Amniotic stem cell (primary cell): Measurements from ENCODE around the gene JUN.
"Not testable (repeated sequence)": the region's sequence is repeated elsewhere in the genome, so short reads cannot be mapped to it uniquely, and the experiment has no call there.

Source experiments
- DNase-seq: peaks from one replicate; lab custom pipeline; 2025; lab: John Stamatoyannopoulos, UW

Gene JUN

DNA sequence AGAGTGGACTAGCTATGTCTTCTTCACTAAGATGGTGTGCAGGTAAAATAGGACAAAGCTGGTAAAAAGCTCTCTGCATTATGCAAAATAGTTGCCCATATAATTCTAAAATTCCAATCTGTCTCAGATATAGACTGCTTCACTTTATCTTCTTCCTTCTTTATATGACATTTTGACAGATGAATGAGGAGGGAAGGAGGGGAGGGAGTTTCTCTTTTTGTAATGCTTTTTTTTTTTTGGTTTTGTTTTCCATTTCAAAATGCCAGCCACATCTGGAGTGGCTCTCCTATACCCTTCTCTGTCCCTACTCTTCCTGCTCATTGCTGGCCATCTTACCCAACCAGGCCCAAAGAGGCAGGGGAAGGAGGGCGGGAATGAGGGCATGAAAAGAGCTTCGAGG lies 24.2 kb upstream of the JUN start:
- DNase-seq = no peak

DNA sequence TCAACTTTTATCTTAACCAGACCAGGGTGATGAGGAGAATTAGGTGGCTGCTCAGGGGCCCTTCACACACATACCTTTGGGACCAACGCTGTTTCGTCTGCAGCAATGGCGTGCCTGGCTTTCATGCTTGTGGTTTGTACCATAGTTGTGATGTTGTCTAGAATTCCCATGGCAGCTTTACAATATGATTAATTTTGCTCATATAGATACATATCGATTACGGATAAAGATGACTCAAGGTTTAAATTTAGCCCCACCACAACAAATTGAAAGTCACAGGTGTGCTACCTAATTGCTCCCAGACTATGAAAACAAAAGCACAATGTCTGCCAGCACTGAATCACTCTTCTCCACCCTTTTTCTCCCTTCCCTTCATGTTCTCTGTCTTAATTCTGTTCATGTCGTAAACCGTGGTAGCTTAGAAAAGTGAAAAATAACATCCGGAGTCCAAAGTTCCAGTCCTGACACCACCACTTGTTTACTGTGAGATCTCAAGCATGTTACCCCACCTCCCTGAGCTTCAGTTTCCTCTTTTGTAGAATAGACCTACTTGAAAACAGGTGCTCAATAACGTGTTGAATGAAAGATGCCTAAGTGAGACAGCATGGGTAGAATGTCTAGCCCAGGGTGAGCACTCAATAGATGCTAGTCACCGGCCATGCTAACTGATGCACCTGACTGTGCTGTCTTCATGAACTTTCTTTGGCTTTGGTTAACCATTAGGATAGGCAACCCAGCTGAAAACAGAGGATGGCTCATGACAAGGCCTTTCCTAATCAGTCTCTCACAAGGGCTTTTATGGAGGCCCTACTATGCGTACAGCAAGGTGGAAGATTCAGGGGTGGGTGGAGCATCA lies 22.1 kb upstream of the JUN start:
- DNase-seq = no peak

DNA sequence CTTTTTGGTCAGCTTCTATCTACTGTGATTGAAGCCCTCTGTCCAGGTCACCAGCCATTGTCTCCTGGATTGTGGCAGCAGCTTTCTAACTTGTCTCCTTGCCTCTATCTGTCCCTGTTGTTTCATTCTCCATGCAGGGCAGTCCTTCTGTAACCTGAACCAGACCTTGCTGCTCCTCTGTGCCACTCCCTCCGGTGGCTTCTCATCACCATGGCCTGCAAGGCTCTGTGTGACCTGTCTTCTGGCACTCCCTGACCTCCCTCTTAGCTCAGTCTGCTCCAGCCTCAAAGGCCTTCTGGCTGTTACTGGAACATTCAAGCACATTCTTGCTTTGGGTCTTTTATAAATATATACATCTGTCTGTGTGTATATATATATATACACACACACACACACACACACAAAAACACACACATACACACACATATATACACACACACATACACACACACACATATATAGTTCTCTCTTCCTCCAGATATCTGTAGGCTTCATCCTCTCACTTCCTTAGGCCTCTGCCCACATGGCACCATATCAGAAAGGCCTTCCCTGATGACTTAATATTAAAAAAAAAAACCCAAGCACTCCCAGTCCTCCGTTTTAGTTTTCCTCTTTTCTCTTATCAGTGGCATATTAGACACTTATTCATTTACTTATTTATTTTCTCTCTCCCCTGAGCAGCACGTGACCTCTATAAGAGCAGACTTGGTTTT lies 21.2 kb upstream of the JUN start:
- DNase-seq = no peak

DNA sequence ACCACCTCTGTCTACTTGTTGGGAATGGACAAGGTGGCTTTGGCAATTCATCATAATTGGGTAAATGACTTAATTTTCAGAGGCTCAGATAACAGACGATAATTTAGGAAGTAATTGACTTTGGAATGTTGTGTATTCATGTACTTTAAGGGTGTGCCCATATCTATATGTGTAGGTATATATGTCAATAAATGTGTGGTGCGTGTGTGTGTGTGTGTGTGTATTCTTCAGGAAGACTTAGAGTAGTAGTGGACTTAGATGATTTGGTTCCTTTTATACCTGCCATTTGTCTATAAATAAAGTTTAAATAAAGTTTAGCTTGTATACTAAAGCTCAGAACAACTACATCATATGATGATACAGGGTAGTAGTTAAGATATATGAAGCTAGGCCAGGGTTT lies 20.0 kb upstream of the JUN start:
- no peak for DNase-seq

DNA sequence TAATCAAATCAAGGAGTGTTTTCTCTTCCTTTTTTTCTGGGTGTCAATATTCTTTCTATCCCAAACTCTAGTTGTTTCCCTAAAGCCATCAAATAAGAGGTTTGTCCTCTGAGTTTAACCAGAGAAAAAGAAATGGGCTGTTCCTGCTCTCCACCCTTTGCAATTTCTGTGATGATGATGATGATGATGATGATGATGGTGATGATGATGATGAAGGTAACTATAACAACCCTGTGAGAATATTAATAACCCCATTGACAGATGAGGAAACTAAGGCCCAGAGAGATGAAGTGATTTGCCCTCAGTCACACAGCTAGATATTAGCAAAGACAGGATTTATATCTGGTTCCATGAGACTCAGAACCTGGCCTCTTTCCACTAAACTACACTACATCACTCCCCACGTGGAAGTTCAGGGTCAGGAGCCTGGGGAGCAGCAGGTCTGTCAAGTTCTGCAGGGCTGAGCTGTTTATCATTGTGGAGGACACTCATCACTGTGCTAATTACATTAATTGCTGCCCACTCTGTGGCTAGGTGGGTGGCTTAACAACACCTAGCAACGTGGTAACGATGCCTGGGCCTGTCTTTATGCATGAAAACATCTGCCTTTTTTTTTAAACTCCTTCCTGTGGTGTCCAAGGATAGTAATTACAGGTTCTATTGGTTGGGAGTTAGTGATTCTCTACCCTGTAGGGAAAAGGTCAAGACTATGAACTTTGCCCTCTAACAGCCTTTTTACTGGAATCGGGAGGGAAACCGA lies 19.0 kb upstream of the JUN start:
- no peak for DNase-seq

DNA sequence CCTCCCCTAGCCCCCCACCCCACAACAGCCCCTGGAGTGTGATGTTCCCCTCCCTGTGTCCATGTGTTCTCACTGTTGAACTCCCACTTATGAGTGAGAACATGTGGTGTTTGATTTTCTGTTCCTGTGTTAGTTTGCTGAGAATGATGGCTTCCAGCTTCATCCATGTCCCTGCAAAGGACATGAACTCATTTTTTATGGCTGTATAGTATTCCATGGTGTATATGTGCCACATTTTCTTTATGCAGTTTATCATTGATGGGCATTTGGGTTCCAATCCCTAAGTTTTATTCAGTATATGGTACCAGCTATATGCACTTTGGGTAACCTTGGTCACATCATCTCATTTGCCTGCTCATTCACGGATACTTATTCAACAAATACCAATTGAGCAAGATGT lies 17.4 kb upstream of the JUN start:
- not testable (repeated sequence) for DNase-seq

DNA sequence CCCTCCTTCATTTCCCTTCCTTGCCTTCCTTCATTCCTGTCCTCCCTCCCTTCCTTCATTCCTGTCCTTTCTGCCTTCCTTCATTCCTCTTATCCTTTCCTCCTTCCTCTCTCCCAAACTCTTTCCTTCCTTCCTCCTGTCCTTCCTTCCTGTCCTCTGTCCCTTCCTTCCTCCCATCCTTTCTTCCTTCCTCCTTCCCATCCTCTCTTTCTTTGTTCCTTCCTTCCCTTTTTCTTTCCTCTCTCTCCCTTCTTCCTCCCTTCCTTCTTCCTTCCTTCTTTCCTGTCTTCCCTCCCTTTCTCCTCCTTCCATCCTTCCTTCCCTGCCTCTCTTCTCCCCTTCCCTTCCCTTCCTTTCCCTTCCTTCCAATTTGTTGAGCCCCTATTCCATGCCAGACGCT lies 15.8 kb upstream of the JUN start:
- DNase-seq = no peak

DNA sequence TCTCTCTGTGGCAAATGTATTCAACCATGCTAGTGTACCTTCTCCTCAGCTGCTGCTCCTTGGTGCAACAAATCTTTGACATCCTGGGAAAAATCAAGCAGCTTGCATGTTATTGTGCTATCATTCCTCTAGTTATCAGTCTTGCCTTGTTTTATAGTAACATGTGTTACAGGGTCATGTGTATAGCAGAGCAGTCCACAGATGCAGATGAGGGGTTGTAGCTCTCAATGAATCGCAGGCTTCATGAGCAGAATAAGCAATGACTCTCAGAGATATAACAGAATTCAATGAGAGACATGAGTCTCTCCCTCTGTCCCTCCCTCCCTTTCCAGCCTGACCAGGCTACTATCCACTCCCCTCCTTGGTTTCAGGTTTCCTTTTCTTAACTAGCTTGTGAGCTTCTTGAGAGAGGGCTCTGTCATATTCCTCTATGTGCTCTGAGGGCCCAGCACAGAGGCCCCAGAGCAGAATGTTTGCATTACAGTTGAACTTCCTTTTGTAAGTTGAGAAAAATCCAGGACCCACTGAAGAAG lies 15.1 kb upstream of the JUN start:
- no peak for DNase-seq

DNA sequence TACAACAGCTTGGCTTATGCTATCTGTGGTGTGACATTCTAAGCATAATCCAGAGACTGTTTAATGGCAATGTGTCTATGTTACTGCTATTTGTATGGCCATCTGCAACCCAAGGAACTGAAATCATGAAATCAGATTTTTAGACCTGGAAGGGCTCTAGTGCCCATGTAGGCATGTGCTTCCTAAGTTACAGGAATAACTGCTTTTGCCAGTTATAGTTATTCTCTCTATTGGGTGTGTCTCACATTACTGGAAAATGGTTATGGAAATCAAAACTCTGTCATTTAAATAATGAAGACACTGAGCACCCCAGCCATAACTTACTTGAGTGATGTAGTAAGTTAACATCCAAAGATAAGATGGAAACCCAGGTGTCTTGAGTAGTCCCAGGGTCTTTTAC lies 12.6 kb upstream of the JUN start:
- DNase-seq = no peak

DNA sequence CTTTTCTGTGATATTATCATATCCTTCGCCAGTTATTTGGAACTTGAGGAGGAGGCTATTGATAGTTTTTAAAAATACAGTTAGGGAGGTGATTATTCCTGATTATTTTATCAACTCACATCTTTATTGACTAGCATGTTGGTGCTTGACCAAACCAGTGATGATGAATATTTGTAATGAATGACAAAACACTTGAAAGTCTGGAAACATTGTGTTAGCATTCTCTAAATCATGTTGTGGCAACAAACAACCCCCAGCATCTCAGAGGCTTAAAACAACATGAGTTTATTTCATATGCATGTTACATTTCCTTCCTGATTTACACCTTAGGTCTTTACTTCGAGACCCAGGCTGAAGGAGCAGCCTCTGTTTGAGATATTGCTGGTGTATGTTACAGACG lies 10.7 kb upstream of the JUN start:
- DNase-seq = no peak

DNA sequence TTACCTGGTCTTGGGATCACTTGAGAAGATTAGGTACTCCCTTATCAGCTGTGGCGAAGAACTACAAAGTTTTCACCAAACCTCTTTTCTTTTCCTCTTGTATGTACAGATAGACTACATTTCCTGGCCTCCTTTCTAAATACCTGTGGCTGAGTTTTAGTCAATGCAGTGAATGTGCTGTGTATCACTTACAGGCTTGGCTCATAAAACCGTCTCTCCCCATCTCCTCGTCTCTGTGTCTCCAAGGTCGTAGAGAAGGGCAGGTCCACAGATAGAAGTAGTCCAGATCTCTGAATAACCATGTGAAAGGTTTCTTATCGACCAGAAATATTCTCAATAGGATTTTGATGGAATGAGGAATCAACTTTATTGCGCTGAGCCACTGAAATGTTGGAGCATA lies 9.0 kb upstream of the JUN start:
- no peak for DNase-seq

DNA sequence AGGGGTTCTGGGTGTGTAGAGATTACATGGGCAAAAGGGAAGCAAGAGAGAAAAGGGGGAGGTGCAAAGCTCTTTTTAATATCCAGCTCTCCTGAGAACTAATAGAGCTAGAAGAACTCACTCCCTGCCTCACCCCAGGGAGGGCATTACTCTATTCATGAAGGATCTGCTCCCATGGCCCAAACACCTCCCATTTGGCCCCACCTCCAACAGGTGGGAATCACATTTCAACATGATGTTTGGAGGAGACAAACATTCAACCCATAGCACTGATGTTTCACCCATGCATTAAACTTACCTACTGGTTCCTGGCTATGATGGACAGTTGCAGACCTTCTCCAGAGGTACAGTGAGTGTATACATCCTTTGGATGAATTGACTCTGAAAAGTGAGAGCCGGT lies 7.3 kb upstream of the JUN start:
- DNase-seq = no peak

DNA sequence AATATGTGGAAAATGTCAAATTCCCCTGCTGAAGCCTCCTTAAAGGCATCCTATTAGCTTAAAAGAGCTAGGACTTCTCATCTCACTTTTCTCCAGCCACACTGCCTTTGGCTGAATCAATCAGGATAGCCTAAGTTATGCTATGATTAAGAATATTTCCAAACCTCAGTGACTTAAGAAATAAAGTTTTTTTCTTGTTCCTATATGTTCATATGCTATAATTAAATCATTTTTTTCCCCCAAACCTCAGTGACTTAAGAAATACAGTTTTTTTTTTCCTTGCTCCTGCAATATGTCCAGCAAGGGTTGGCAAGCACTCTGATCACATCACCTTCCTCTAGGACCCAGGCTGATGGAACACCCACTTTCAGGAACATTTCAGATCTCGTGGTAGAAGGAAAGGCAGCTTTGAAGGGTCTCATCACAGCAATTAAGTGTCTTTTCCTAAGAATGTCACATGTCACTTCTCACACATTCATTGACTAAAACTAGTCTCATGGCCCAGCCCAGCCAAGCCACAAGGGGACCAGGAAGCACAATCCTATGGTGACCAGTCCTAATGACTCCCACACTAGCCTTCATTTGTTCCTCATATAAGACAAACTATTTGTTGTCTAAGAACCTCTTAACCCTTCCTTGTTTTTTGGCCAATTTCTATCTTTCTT lies 6.3 kb upstream of the JUN start:
- no peak for DNase-seq

DNA sequence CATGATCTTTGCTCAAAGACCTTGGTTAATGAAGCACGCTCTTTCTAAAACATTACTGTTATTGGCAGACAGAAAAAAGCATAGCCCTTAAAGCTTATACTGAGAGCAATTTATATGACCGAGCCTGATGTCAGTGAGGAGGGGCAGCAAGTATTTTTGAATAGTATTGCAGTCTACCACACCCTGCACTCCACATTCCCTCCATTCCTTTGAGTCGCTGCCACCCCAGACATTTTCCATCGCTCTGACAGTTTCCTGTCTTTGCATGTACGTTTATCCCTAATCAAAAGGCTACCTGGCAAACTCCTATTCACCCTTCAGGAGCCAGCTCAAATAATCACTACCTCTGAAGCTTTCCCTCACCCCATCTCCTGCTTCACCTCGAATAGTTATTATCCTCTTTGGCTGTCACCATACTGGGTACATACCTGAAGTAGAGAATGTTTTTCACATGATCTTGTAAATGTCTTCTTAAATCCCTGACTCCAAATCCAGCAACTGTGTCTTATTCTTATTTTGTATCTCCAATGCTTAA lies 5.5 kb upstream of the JUN start:
- DNase-seq = no peak

DNA sequence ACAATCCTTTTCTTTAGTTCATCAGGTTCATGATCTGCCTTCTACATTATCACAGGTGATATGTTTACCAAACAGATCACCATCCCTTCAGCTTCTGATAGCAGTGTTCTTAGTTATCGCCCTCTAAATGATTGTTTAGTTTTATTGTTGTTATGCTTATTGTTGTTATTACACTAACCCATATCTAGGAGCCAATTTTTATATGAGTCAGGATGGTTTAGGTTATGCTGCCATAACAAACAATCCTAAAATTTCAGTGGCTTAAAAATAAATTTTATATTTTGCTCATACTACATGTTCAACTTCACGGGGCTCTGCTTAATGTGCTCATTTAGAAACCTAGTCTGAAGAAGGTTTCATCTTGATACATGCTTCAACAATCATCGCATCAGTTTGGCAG lies 4.4 kb upstream of the JUN start:
- DNase-seq = no peak

DNA sequence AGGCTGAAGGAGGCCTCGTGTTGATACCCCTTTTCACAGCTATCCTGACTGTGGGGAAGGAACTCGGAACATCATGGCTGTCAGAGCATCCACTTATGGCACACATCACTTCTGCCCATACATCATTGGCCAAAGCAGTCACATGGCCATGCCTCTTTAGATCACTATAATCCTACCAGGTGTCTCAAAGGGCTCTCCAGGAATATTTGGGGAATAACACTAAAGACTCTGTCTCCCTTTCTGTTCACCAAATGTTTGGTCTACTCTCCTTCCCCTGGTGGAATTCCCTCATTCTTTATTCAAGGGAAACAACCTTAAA lies 3.0 kb upstream of the JUN start:
- no peak for DNase-seq

DNA sequence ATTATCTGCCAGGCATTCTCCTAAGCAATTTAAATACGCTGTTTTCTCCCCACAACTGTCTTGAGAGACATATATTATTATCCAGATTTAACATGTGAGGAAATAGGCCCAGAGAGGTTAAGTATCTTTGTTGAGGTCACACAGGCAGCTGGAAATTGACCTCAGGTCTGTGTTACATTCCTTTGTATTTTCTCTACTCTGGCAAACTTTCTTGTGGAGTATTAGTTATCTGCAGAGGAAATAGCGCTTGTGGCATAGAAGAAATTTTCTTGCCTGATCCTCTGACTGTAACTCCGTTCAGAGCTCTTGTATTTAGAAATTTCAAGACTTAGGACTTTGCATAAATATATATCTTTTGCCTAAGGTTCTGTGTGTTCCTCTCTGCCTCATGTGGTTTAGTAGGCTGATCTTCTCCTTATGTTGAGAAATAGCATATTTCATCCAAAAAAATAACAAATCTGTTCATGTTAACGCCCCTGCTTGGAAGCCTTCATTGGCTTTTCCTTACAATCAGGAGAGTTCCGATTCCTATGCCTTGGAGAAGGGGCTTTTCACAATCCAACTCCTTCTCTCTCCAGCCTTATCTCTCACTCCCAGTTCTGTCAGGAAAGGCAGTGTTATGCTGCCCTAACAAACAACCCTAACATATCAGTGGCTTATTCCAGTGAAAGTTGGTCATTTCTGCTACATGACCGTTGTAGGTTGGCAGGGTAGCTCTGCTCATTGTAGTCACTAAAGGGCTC lies 2.5 kb upstream of the JUN start:
- DNase-seq = no peak

DNA sequence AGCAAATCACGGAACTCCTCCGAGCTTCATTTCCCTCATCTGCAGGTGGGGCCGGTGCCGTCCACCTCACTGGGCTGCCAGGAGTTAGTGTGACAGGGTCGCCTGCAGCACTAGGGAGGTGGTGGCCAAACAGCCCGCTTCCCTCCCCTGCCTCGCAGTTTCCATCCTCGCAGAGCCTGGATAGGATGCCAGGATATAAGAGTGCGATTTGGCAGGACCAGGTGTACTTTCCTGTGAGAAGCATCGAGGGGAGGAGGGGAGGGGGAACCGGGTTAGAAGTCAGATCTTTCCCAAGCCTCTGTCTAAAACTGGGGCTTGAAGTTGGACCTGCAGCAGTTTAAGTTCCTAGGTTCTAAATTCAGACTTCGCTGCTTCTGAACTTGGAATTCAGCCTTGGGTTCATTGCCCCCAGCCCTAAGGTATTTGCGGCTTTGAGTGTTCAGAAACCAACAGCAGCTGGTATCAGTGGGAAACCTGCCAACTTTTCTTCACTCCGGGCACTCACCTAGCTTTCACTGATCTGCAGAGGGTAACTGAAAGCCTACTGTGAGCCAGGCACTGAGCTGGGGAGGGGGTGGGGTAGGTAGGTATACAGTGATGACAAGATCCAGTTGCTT lies 1.7 kb upstream of the JUN start:
- DNase-seq = no peak

DNA sequence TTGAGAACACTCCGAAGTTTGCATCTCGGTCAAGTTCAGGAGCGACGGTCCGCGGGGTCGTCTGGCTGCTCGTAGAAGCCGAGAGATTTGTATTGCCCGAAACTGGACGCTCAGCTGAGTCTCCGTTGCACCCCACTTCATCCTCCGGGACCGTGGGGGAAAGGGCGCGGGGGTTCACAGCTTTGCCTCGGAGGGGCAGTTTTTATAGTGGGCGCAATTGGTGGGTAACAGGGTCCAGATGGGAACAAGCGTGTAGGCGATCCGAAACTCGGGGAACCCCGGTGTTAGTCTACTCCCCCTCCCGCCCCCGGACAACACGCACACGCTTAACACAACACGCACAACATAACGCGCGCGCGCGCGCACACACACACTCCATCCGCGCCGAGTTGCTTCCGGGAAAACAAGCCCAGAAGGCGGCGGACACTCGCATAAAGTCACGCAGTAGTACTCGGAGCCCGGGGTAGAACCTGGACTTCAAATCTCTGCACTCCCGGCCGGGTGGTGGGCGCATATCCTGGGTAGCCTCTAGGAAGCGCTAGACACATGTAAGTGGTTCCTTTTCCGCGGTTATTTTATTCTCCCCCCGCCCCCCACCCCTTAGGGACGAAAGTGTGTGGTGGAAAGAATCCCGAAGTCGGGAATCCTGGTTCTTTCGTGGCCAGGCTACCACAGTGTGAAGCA lies 1.1 kb upstream of the JUN start:
- peak; percentile 90 for DNase-seq
